Omental fat pad (tissue), 4 donors: ENCODE data around the gene AIP. TPM values are rescaled to one million over a fixed set of nuclear protein-coding genes. Genes with fewer than 3 reads are reported as not detected.

ENCODE experiments used
- ATAC-seq: fragments of 150-250 bp; one replicate; pipeline ENCODE4 v1.9.1; 2016; ENCODE audit warnings: mild to moderate bottlenecking, moderate library complexity; ENCODE audit not compliant: low FRiP score
- DNase-seq: peaks from one replicate; pipeline ENCODE4 v3.0.0-alpha.2; 2019; ENCODE audit warnings: low spot score
- CTCF ChIP-seq, 3 donors: fragments of 450-650 bp; IDR thresholded peaks; one replicate each; pipeline ENCODE4 v1.5.1; 2016 to 2017; ENCODE audit warnings: antibody characterized with exemption in 3 of 3, mild to moderate bottlenecking in 3 of 3, moderate library complexity in 2 of 3
- total RNA-seq, 4 donors: library from RNA; depleted of rRNA; stranded (reverse); fragments of >200 nt; gene quantifications; one replicate each; pipeline ENCODE4 v1.1.0, GENCODE V29; 2016

AIP gene
- total RNA-seq, 4 donors from 2014 or later: 51.2 to 67.5 (median 62.1) TPM

GRCh38 chr11:67491276-67492068 lies 8.6 kb downstream of the AIP start:
- DNase-seq (no peak), ATAC-seq (no peak)
- TF ChIP-seq CTCF (IDR thresholded peaks at IDR 0.05): no peak

DNA sequence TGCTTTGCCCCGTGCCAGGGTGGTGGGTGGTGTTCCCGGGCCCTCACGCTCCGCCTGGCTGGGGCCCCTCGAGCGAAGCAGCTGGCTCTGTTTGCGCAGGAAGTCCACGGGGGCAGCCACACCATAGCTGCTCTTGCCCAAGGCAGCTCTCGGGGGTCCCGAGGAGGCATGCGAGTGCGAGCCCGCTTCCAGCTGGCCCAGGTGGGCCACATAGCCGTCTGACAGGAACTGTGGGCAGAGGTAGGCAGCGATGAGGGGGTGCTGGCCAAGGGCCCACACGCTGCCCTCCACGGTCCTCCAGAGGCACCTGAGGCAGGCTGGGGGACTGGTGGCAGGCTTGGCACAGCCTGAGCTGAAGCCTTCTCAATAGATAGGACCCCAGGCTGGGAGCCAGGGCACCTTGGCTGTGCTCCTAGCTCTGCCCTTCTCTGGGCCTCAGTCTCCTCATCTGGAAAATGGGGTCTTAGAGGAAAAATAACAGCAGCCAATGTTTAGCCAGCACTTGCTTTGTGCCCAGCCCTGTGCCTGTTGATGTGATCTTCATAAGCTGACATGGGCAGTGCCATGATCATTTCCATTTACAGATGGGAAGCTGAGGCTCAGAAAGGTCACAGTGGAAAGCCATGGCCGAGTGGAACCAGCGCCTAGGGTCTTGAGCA lies 9.4 kb downstream of the AIP start:
- no peak for DNase-seq
- no peak for TF ChIP-seq CTCF (IDR thresholded peaks at IDR 0.05)
- ATAC-seq: no peak

DNA sequence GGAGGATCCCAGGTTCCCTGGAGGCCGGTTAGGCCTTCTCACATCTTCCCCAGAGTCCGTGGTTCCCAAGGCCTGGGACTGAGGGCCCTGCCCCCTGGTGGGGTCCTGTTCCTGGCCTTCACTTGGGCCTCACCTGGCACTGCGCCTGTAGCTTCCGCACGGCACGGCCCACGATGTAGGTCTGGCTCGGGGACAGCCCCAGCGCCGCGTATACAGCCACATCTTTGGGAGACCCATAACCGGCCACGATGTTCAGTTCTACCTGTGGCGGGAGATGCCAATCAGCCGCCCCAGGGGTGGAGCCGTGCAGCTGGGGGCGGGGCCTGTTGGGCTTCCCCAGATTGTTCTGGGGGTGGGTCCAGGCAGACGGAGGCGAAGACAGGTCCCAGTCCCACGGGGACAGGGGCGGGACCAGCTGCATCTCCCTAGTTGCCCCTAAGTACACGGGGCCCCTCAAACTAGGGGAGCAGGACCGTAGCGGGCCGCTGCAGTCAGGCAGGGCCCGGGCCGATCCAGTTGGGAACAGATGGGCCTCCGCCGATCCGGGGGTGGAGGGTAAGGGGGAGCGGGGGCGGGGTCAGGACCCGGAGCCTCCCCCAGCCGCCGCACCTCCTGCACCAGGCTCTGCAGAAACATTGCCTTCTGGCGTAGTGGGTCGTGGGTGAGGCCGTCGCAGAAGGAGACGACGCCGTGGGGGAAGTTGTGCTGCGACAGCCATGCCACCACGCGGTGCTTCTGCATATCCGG lies 10.1 kb downstream of the AIP start:
- DNase-seq: no peak
- no peak for ATAC-seq
- no peak for TF ChIP-seq CTCF (IDR thresholded peaks at IDR 0.05)

DNA sequence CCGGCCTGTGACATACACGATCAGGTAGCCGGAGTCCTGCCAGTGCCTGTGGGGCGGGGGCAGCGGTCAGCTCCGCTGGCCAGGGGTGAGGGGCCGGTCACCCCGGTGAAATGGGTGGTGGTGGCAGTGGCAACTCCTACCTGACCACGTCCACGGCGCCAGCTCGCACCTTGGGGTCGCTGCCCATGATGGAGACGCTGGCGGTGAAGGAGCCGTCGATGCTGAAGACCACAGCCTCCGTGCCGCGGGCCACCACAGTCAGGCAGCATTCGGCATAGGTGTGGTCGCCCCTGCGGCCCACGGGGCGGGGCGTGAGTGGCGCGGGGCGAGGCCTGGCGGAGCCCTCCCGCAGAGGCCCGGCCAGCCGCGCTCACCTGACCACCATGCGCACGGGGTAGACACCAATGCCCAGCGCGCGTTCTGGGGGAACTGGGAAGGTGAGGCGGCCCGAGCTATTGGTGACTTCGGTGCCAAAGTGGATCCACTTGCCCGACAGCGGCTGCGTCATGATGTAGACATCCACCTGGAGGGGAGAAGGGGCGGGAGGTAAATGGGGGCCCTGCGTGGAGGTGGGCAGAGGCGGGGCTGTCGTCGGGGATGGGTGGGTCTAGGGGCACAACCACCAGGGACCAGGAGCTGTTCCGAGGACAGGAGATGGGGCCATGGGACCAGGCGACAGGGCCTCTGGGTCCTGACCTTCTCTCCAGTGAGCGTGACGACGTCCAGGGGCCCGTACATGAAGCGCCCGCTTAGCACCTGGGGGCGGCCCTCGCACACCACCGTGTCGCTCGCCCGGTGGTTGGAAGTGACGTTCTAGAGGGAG lies 10.9 kb downstream of the AIP start:
- ATAC-seq (no peak), DNase-seq (no peak)
- TF ChIP-seq CTCF (IDR thresholded peaks at IDR 0.05): no peak

- no peak for ATAC-seq
- TF ChIP-seq CTCF (IDR thresholded peaks at IDR 0.05): no peak
- no peak for DNase-seq
Observed at GRCh38 chr11:67494371-67495233, 11.8 kb downstream of the AIP start.
